ENCODE measurements around the gene BTNL9. TPM values are rescaled to one million over a fixed set of nuclear protein-coding genes. Genes with fewer than 3 reads are reported as not detected.
"Not testable (repeated sequence)": the region's sequence is repeated elsewhere in the genome, so short reads cannot be mapped to it uniquely, and the experiment has no call there.

BTNL9 gene
- total RNA-seq, 2 donors from 2014 or later, result 1.8 TPM; not detected in 1

GRCh38 chr5:181086026-181086883 is 46.2 kb downstream of the BTNL9 start:
- peaks cover 71% of the 10 kb centered on the region for H3K27me3 Mint-ChIP-seq

GRCh38 chr5:181086884-181087205 is 46.8 kb downstream of the BTNL9 start:
- DNase-seq (no peak), ATAC-seq (no peak)
- Mint-ChIP-seq H3K4me1 (peaks cover 2% of the 10 kb centered on the region), H3K36me3 (ENCODE audit: low read depth) (no peaks in the 10 kb centered on the region), H3K27ac (no peak overlapping the region), H3K4me3 (no peak overlapping the region), H3K27me3 (peaks cover 65% of the 10 kb centered on the region)
- H3K9me3 ChIP-seq (ENCODE audit: control insufficient read depth, low read length, poor library complexity, severe bottlenecking), result no peaks in the 10 kb centered on the region

More at GRCh38 chr5:181086026-181086883, 46.2 kb downstream of the BTNL9 start:
- no peaks in the 10 kb centered on the region for H3K36me3 Mint-ChIP-seq (ENCODE audit: low read depth)
- ATAC-seq, result no peak
- no peak overlapping the region for H3K4me3 Mint-ChIP-seq
- no peak overlapping the region for H3K27ac Mint-ChIP-seq
- DNase-seq, result no peak
- peaks cover 2% of the 10 kb centered on the region for H3K4me1 Mint-ChIP-seq
- no peaks in the 10 kb centered on the region for H3K9me3 ChIP-seq (ENCODE audit: control insufficient read depth, low read length, poor library complexity, severe bottlenecking)

- no peak for ATAC-seq
- Mint-ChIP-seq H3K4me3 (no peak overlapping the region), H3K27ac (no peak overlapping the region), H3K27me3 (peaks cover 64% of the 10 kb centered on the region), H3K4me1 (peaks cover 2% of the 10 kb centered on the region), H3K36me3 (ENCODE audit: low read depth) (peaks cover under 1% of the 10 kb centered on the region)
- no peaks in the 10 kb centered on the region for H3K9me3 ChIP-seq (ENCODE audit: control insufficient read depth, low read length, poor library complexity, severe bottlenecking)
- DNase-seq, result no peak
Measured at GRCh38 chr5:181087309-181087708, 47.2 kb downstream of the BTNL9 start.

GRCh38 chr5:181088289-181088688 is 48.2 kb downstream of the BTNL9 start:
- no peak for ATAC-seq
- H3K9me3 ChIP-seq (ENCODE audit: control insufficient read depth, low read length, poor library complexity, severe bottlenecking), result no peaks in the 10 kb centered on the region
- peaks cover 64% of the 10 kb centered on the region for H3K27me3 Mint-ChIP-seq
- no peak for DNase-seq
- H3K4me3 Mint-ChIP-seq, result no peak overlapping the region
- no peak overlapping the region for H3K27ac Mint-ChIP-seq
- H3K36me3 Mint-ChIP-seq (ENCODE audit: low read depth), result peaks cover 3% of the 10 kb centered on the region
- H3K4me1 Mint-ChIP-seq, result peaks cover 2% of the 10 kb centered on the region

GRCh38 chr5:181092428-181092827 is 52.4 kb downstream of the BTNL9 start:
- no peaks in the 10 kb centered on the region for H3K4me1 Mint-ChIP-seq
- no peaks in the 10 kb centered on the region for H3K9me3 ChIP-seq (ENCODE audit: control insufficient read depth, low read length, poor library complexity, severe bottlenecking)
- peaks cover 32% of the 10 kb centered on the region for H3K27me3 Mint-ChIP-seq
- H3K27ac Mint-ChIP-seq, result no peak overlapping the region
- H3K36me3 Mint-ChIP-seq (ENCODE audit: low read depth), result peaks cover 3% of the 10 kb centered on the region
- H3K4me3 Mint-ChIP-seq, result no peak overlapping the region
- DNase-seq (no peak), ATAC-seq (no peak)

- not testable (repeated sequence) for ATAC-seq, H3K4me1 Mint-ChIP-seq
Measured at GRCh38 chr5:181095162-181095561, 55.1 kb downstream of the BTNL9 start.

GRCh38 chr5:181096721-181097382 is 56.8 kb downstream of the BTNL9 start:
- not testable (repeated sequence) for H3K4me3 Mint-ChIP-seq; H3K27ac Mint-ChIP-seq; H3K4me1 Mint-ChIP-seq; H3K9me3 ChIP-seq (ENCODE audit: control insufficient read depth, low read length, poor library complexity, severe bottlenecking); ATAC-seq; H3K36me3 Mint-ChIP-seq (ENCODE audit: low read depth); DNase-seq
- H3K27me3 Mint-ChIP-seq, result peaks cover 40% of the 10 kb centered on the region

More at GRCh38 chr5:181095162-181095561, 55.1 kb downstream of the BTNL9 start:
- H3K4me3 Mint-ChIP-seq; H3K9me3 ChIP-seq (ENCODE audit: control insufficient read depth, low read length, poor library complexity, severe bottlenecking); H3K36me3 Mint-ChIP-seq (ENCODE audit: low read depth); DNase-seq; H3K27ac Mint-ChIP-seq: not testable (repeated sequence)
- peaks cover 38% of the 10 kb centered on the region for H3K27me3 Mint-ChIP-seq

GRCh38 chr5:181097383-181097753 is 57.3 kb downstream of the BTNL9 start:
- not testable (repeated sequence) for H3K9me3 ChIP-seq (ENCODE audit: control insufficient read depth, low read length, poor library complexity, severe bottlenecking); H3K27ac Mint-ChIP-seq; H3K4me3 Mint-ChIP-seq; H3K4me1 Mint-ChIP-seq; ATAC-seq; DNase-seq; H3K36me3 Mint-ChIP-seq (ENCODE audit: low read depth)
- peaks cover 36% of the 10 kb centered on the region for H3K27me3 Mint-ChIP-seq

- ATAC-seq, result not testable (repeated sequence)
Measured at GRCh38 chr5:181097759-181098491, 57.9 kb downstream of the BTNL9 start.

GRCh38 chr5:181098762-181099601 is 58.9 kb downstream of the BTNL9 start:
- Mint-ChIP-seq H3K27ac (no peak overlapping the region), H3K27me3 (peaks cover 25% of the 10 kb centered on the region)

More at GRCh38 chr5:181097759-181098491, 57.9 kb downstream of the BTNL9 start:
- not testable (repeated sequence) for H3K4me1 Mint-ChIP-seq; H3K27ac Mint-ChIP-seq; H3K9me3 ChIP-seq (ENCODE audit: control insufficient read depth, low read length, poor library complexity, severe bottlenecking); DNase-seq; H3K36me3 Mint-ChIP-seq (ENCODE audit: low read depth); H3K4me3 Mint-ChIP-seq
- peaks cover 30% of the 10 kb centered on the region for H3K27me3 Mint-ChIP-seq

GRCh38 chr5:181099602-181100086 is 59.6 kb downstream of the BTNL9 start:
- Mint-ChIP-seq H3K27me3 (peaks cover 31% of the 10 kb centered on the region), H3K4me3 (peak overlapping the region; percentile 64), H3K27ac (no peak overlapping the region), H3K36me3 (ENCODE audit: low read depth) (peaks cover 2% of the 10 kb centered on the region), H3K4me1 (peaks cover 4% of the 10 kb centered on the region)
- ATAC-seq (no peak), DNase-seq (no peak)
- H3K9me3 ChIP-seq (ENCODE audit: control insufficient read depth, low read length, poor library complexity, severe bottlenecking), result no peaks in the 10 kb centered on the region

More at GRCh38 chr5:181098762-181099601, 58.9 kb downstream of the BTNL9 start:
- ATAC-seq, result no peak
- H3K9me3 ChIP-seq (ENCODE audit: control insufficient read depth, low read length, poor library complexity, severe bottlenecking), result no peaks in the 10 kb centered on the region
- H3K36me3 Mint-ChIP-seq (ENCODE audit: low read depth), result no peaks in the 10 kb centered on the region
- no peak for DNase-seq
- peaks cover under 1% of the 10 kb centered on the region for H3K4me1 Mint-ChIP-seq
- H3K4me3 Mint-ChIP-seq, result peak overlapping the region; percentile 66

GRCh38 chr5:181100121-181100875 is 60.2 kb downstream of the BTNL9 start:
- Mint-ChIP-seq H3K4me1 (peaks cover 4% of the 10 kb centered on the region), H3K4me3 (peak overlapping the region; percentile 64), H3K36me3 (ENCODE audit: low read depth) (peaks cover 2% of the 10 kb centered on the region), H3K27ac (no peak overlapping the region), H3K27me3 (peaks cover 30% of the 10 kb centered on the region)
- no peak for ATAC-seq
- DNase-seq, result no peak
- no peaks in the 10 kb centered on the region for H3K9me3 ChIP-seq (ENCODE audit: control insufficient read depth, low read length, poor library complexity, severe bottlenecking)
